Stomach (tissue), 4 donors: ENCODE data around the gene NCS1.

Experiments
- EP300 ChIP-seq: sonication (generic); formaldehyde crosslinking; IDR thresholded peaks from one replicate; pipeline ENCODE4 v1.6.1; 2017; ENCODE audit warnings: antibody characterized with exemption
- POLR2A ChIP-seq, 4 donors: fragments of 450-650 bp; IDR thresholded peaks; one replicate each; pipeline ENCODE4 v1.6.1; 2016; ENCODE audit warnings: antibody characterized with exemption in 4 of 4, control low read depth in 2 of 4, mild to moderate bottlenecking in 1 of 4, moderate library complexity in 1 of 4

DNA sequence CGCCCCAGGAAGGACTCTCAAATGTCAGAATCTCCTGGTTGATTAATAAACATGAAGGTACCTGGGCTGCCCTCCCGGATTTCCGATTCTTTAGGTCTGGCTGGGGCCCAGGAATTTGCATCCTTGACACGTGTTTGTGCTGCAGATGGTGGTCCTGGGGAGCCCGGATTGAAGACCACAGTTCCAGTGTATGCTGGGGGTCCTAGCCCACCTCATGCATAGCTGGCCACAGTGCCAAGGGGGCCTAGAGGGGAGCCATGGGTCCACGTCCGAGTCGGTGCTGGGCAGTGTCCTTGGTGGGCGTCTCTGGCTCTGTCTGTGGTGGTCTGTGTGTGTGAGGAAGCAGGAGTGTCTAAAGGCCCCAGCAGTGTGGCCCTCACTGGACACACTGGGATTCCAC lies 3.2 kb downstream of the NCS1 start:
- TF ChIP-seq POLR2A (IDR thresholded peaks at IDR 0.05) (no peak), EP300 (no peak)
